Nephron progenitor cell (in vitro differentiated cells): ENCODE results near the gene CYP2D6.
"Not testable (repeated sequence)": the region's sequence is repeated elsewhere in the genome, so short reads cannot be mapped to it uniquely, and the experiment has no call there.

Experiments used
- DNase-seq: peaks from one replicate; pipeline ENCODE4 v3.0.0; 2021
- H3K27ac Mint-ChIP-seq: 2 replicates; pipeline ENCODE4 v1.8.0; 2021; ENCODE audit warnings: mild to moderate bottlenecking, moderate library complexity, mixed read lengths
- H3K27me3 Mint-ChIP-seq: 2 replicates; pipeline ENCODE4 v1.8.0; 2021; ENCODE audit warnings: mild to moderate bottlenecking, low read depth, mixed read lengths; ENCODE audit not compliant: poor library complexity
- H3K36me3 Mint-ChIP-seq: 2 replicates; pipeline ENCODE4 v1.8.0; 2021; ENCODE audit warnings: low read depth, mixed read lengths
- H3K4me1 Mint-ChIP-seq: 2 replicates; pipeline ENCODE4 v1.8.0; 2021; ENCODE audit warnings: mixed read lengths
- H3K4me3 Mint-ChIP-seq: 2 replicates; pipeline ENCODE4 v1.8.0; 2021; ENCODE audit warnings: mild to moderate bottlenecking, moderate library complexity, mixed read lengths
- H3K9me3 Mint-ChIP-seq: 2 replicates; pipeline ENCODE4 v1.8.0; 2021; ENCODE audit warnings: mild to moderate bottlenecking, moderate library complexity, mixed read lengths
- TF ChIP-seq, protein P1 (sequence below): fragments of 200-600 bp; sonication (generic); IDR thresholded peaks from 2 replicates; pipeline ENCODE4 v1.5.0; 2021; ENCODE audit warnings: antibody characterized with exemption

CYP2D6 gene

DNA sequence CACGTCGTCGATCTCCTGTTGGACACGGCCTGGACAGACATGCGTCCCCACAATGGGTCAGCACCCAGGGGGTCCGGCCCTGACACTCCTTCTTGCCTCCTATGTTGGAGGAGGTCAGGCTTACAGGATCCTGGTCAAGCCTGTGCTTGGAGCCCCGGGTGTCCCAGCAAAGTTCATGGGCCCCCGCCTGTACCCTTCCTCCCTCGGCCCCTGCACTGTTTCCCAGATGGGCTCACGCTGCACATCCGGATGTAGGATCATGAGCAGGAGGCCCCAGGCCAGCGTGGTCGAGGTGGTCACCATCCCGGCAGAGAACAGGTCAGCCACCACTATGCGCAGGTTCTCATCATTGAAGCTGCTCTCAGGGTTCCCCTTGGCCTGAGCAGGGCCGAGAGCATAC is 3.0 kb downstream of the CYP2D6 start:
- Mint-ChIP-seq H3K4me1 (no peaks in the 10 kb centered on the region), H3K9me3 (peaks cover 4% of the 10 kb centered on the region), H3K27ac (no peak overlapping the region), H3K27me3 (no peaks in the 10 kb centered on the region), H3K4me3 (no peak overlapping the region), H3K36me3 (no peaks in the 10 kb centered on the region)
- DNase-seq, result no peak
- TF ChIP-seq, protein P1, sequence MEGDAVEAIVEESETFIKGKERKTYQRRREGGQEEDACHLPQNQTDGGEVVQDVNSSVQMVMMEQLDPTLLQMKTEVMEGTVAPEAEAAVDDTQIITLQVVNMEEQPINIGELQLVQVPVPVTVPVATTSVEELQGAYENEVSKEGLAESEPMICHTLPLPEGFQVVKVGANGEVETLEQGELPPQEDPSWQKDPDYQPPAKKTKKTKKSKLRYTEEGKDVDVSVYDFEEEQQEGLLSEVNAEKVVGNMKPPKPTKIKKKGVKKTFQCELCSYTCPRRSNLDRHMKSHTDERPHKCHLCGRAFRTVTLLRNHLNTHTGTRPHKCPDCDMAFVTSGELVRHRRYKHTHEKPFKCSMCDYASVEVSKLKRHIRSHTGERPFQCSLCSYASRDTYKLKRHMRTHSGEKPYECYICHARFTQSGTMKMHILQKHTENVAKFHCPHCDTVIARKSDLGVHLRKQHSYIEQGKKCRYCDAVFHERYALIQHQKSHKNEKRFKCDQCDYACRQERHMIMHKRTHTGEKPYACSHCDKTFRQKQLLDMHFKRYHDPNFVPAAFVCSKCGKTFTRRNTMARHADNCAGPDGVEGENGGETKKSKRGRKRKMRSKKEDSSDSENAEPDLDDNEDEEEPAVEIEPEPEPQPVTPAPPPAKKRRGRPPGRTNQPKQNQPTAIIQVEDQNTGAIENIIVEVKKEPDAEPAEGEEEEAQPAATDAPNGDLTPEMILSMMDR, result no peak

DNA sequence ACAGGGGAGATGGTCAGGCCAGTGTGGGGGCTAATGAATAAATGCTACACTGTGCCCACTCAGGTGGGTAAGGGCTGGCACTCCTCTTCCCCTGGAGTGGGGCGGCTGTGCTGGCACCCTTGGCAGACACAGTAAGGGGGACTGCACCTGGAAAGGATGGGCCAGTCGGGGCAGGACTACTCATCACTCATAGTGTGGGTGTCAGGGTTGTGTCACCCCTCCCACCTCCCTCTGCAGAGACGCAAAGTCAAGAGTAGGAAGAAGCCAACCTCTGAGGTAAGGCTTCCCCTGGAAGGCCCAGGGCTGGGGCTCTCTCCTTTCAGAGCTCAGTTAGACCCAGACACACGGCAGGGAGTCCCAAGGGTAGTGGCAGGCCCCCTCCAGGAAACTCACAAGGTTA is 7.1 kb downstream of the CYP2D6 start:
- peaks cover 21% of the 10 kb centered on the region for H3K4me1 Mint-ChIP-seq
- not testable (repeated sequence) for H3K27ac Mint-ChIP-seq, DNase-seq, H3K27me3 Mint-ChIP-seq, H3K36me3 Mint-ChIP-seq, H3K4me3 Mint-ChIP-seq, H3K9me3 Mint-ChIP-seq

DNA sequence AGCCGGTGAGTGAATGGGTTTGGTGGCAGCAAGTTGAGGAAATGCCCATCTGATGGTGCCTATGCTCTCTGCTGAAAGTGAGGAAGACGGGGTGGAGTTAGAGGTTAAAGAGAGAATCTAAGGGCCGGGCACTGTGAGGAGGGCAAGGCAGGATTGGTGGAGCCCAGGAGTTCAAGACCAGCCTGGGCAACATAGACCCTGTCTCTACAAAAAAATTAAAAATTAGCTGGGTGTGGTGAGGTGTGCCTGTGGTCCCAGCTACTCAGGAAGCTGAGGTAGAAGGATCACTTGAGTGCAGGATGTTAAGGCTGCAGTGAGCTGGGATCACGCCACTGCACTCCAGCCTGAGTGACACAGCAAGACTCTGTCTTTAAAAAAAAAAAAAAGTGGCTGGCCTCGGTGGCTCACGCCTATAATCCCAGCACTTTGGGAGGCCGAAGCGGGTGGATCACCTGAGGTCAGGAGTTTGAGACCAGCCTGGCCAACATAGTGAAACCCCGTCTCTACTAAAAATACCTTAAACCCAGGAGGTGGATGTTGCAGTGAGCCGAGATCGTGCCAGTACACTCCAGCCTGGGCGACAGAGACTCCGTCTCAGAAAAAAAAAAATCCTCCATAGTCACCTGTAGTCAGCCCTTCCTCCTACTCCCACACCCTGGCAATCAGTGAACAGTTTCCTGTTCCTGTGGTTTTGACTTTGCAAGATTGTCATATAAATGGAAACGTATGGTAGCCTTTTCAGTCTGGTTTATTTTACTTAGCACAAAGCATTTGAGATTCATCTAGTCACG is 10.2 kb downstream of the CYP2D6 start:
- peaks cover 13% of the 10 kb centered on the region for H3K9me3 Mint-ChIP-seq
- H3K27ac Mint-ChIP-seq, DNase-seq, H3K4me3 Mint-ChIP-seq, H3K27me3 Mint-ChIP-seq: not testable (repeated sequence)
- H3K4me1 Mint-ChIP-seq, result peaks cover 21% of the 10 kb centered on the region
- H3K36me3 Mint-ChIP-seq, result peaks cover 11% of the 10 kb centered on the region

DNA sequence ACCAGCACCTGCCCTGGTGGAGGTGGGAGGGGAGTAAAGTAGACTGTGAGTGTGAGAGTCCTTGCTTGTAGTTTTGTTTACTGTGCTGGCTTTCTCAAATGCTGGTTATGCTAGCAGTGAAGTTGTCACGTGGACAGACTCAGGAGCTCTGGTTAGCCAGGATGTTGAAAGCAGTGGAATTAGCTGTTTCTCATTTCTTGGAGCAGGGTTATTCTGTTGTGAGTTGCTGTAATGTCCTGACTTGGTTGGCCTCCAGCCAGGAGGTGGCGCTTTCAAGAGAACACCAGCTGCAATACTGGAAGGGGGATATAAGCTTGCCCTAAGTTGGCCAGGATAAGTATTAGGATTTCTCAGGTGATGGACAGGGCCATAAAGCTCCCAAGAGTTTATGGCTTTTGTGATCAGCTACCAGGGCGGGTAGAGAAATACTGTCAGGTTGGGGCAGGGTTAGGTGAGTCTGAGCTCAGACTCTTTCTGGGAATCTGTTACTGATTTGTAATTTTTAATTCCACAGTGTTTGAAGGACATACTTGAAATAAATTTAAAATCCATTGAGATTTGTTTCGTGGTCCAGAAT is 13.7 kb downstream of the CYP2D6 start:
- TF ChIP-seq, protein P1, result no peak
- Mint-ChIP-seq H3K36me3 (peaks cover 27% of the 10 kb centered on the region), H3K27me3 (peaks cover 10% of the 10 kb centered on the region), H3K27ac (no peak overlapping the region), H3K4me1 (peaks cover 26% of the 10 kb centered on the region), H3K9me3 (peaks cover 29% of the 10 kb centered on the region), H3K4me3 (no peak overlapping the region)
- no peak for DNase-seq

DNA sequence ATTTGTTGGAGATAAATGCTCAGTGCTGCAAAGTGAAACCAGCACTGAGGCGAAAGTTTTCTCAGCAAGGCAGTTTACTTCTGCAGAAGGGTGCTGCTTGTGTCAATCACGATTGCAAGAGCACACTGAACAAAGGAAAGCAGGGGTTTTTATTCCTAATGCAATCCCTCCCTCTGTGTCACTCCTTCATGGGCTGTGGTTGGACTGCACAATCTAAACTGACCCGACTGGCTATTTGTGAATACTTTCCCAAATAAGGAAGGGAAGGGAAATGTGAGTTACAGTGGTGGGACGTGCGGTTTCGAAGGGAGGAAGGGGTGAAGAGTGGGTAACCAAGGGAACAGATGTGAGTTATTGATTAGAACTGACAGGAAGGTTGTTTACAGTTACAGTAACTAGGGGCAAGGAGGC is 15.2 kb downstream of the CYP2D6 start:
- peaks cover 27% of the 10 kb centered on the region for H3K36me3 Mint-ChIP-seq
- DNase-seq, result not testable (repeated sequence)

DNA sequence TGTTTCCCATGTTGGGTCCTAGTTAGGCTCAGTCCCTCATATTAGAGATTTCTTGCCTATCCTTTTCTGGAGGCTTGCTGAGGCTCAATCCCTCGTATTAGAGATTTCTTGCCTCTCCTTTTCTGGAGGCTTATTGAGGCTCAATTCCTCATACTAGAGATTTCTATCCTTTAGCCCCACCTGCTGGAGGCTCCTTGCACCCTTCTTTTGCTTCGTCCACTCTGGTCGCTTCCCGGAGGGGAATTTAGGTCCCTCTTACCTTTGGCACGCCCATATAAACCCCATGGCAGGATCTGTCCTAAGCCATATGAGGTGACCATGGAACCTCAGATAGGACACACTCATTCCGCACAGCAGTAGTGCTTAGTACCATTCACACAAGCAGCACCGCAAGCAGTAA is 15.9 kb downstream of the CYP2D6 start:
- no peak for DNase-seq
- Mint-ChIP-seq H3K9me3 (peaks cover 29% of the 10 kb centered on the region), H3K27me3 (peaks cover 10% of the 10 kb centered on the region), H3K4me3 (no peak overlapping the region), H3K36me3 (peaks cover 27% of the 10 kb centered on the region), H3K27ac (no peak overlapping the region), H3K4me1 (peaks cover 16% of the 10 kb centered on the region)
- TF ChIP-seq, protein P1, result no peak

More for the DNA sequence above, 15.2 kb downstream of the CYP2D6 start:
- H3K27me3 Mint-ChIP-seq, result peaks cover 10% of the 10 kb centered on the region
- peaks cover 29% of the 10 kb centered on the region for H3K9me3 Mint-ChIP-seq
- H3K4me1 Mint-ChIP-seq, result peaks cover 22% of the 10 kb centered on the region
- not testable (repeated sequence) for H3K4me3 Mint-ChIP-seq
- peak overlapping the region; percentile 44 for H3K27ac Mint-ChIP-seq

DNA sequence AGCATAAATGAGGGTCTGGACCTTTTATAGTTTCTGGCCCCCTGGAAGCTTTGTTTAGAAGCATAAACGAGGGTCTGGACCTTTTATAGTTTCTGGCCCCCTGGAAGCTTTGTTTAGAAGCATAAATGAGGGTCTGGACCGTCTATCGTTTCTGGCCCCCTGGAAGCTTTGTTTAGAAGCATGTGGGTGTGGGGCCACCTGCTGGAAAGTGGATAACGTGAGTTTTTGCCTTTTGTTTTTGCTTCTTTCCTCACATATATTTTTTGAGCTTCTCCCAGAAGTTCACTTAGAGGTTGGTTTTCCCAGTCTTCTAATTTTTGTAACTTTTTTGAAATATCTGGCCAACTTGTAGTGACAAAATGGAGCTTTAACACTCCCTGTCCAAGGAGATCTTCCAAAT is 17.8 kb downstream of the CYP2D6 start:
- DNase-seq, H3K27ac Mint-ChIP-seq, H3K4me1 Mint-ChIP-seq, H3K4me3 Mint-ChIP-seq: not testable (repeated sequence)
- Mint-ChIP-seq H3K9me3 (peaks cover 29% of the 10 kb centered on the region), H3K27me3 (peaks cover 16% of the 10 kb centered on the region), H3K36me3 (peaks cover 27% of the 10 kb centered on the region)

DNA sequence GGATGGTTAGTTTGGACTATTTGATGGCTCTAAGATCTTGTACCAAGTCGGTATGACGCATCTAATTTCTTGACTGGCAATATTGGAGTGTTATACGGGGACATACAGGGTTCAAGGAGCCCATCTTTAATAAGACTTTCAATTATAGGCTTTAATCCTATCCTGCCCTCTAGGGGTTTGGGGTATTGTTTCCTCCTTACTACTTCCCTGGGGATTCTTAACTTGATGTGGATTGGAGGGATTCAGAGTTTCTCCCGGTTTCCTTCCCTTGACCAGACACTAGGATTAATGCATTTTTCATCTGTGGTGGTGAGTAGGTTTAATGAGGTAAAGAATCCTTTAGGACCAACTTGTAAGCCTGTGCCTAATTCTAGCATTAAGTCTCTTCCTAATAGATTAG is 18.8 kb downstream of the CYP2D6 start:
- peaks cover 17% of the 10 kb centered on the region for H3K27me3 Mint-ChIP-seq
- TF ChIP-seq, protein P1, result no peak
- peaks cover 5% of the 10 kb centered on the region for H3K4me1 Mint-ChIP-seq
- H3K36me3 Mint-ChIP-seq, result peaks cover 27% of the 10 kb centered on the region
- no peak overlapping the region for H3K27ac Mint-ChIP-seq
- peaks cover 29% of the 10 kb centered on the region for H3K9me3 Mint-ChIP-seq
- H3K4me3 Mint-ChIP-seq, result no peak overlapping the region
- DNase-seq, result no peak
